Measurements from ENCODE around the gene SHISA7.

The SHISA7 gene

DNA sequence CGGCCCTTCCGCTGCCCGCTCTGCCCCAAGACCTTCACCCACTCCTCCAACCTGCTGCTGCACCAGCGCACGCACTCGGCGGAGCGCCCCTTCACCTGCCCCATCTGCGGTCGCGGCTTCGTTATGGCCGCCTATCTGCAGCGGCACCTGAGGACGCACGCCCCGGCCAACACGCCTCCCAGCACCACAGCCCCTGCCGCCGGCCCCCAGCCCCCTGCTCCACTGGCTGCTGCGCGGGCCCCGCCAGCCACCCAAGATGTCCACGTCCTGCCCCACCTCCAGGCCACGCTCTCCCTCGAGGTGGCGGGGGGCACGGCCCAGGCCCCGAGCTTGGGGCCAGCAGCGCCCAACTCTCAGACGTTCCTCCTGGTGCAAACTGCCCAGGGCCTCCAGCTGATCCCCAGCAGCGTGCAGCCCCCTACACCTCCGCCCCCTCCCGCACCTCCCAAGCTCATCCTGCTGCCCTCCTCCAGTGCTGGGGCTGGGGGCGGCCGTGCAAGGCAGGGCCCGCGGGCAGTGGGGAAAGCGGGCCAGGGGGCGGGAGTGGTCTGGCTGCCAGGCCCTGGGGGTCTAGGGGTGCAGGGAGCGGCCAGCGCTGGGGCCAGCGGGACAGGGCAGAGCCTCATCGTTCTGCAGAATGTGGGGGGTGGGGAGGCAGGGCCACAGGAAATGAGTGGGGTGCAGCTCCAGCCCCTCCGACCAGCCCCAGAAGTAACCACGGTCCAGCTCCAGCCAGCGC lies 40.0 kb upstream of the SHISA7 start:
- H3K27ac ChIP-seq (ENCODE audit: extremely low read depth, low read depth, low read length): no peak overlapping the region
- H3K36me3 ChIP-seq (ENCODE audit: control insufficient read depth in 2 of 2, insufficient read depth in 1 of 2, low read length in 2 of 2): peaks cover 0 to 9% of the 10 kb centered on the region in 2 experiments; a peak in 1 of 3 replicates
- H3K4me3 ChIP-seq (ENCODE audit: low read depth, low read length): no peak overlapping the region
- peaks cover 23% of the 10 kb centered on the region for H3K4me1 ChIP-seq (ENCODE audit: control insufficient read depth, insufficient read depth, low read length)
- TF ChIP-seq ZNF701 (tag by site-specific recombination; IDR thresholded peaks at IDR 0.05) (no peak), ZNF600 (tag by site-specific recombination; IDR thresholded peaks at IDR 0.05) (peak; percentile 58; the same call in 1 of the 2 replicates)
- H3K9me3 ChIP-seq (ENCODE audit: control insufficient read depth, insufficient read depth, low read depth, low read length): no peaks in the 10 kb centered on the region
- ChIA-PET POLR2A (interaction anchor here (1.0 kb wide), 1 partner anchor 21 kb away, joined by 4 read pairs; no protein-coding TSS in a partner anchor), CTCF (interaction anchor here (0.8 to 2.1 kb wide), 2 partner anchors 15 to 21 kb away, joined by 5 to 16 read pairs; no protein-coding TSS in a partner anchor)

DNA sequence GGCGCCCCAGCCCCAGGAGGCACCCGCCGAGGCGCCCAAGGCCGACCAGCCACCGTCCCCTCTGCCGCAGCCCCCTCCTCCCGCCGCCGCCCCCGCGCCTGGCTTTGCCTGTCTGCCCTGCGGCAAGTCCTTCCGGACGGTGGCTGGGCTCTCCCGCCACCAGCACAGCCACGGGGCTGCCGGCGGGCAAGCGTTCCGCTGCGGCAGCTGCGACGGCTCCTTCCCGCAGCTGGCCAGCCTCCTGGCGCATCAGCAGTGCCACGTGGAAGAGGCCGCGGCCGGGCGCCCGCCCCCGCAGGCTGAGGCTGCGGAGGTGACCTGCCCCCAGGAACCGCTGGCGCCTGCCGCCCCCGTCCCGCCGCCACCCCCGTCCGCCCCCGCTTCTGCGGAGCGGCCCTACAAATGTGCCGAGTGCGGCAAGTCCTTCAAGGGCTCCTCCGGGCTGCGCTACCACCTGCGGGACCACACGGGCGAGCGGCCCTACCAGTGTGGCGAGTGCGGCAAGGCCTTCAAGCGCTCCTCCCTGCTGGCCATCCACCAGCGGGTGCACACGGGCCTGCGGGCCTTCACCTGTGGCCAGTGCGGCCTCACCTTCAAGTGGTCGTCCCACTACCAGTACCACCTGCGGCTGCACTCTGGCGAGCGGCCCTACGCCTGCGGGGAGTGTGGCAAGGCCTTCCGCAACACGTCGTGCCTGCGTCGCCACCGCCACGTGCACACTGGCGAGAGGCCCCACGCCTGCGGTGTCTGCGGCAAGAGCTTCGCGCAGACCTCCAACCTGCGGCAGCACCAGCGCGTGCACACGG lies 39.3 kb upstream of the SHISA7 start:
- POLR2A ChIA-PET: interaction anchor here (0.5 kb wide), 1 partner anchor 118 kb away, joined by 4 read pairs; the partner anchor contains the start of gene ZNF524
- H3K4me1 ChIP-seq (ENCODE audit: control insufficient read depth, insufficient read depth, low read length): peaks cover 27% of the 10 kb centered on the region
- TF ChIP-seq SCRT2 (tag by site-specific recombination; IDR thresholded peaks at IDR 0.05): peak; percentile 61; the same call in 1 of the 2 replicates
- no peak for TF ChIP-seq SALL2 (tag by site-specific recombination; IDR thresholded peaks at IDR 0.05; ENCODE audit: borderline replicate concordance)
- TF ChIP-seq SCRT1 (tag by site-specific recombination; IDR thresholded peaks at IDR 0.05; ENCODE audit: borderline replicate concordance): peak; percentile 67; the same call in 1 of the 2 replicates

DNA sequence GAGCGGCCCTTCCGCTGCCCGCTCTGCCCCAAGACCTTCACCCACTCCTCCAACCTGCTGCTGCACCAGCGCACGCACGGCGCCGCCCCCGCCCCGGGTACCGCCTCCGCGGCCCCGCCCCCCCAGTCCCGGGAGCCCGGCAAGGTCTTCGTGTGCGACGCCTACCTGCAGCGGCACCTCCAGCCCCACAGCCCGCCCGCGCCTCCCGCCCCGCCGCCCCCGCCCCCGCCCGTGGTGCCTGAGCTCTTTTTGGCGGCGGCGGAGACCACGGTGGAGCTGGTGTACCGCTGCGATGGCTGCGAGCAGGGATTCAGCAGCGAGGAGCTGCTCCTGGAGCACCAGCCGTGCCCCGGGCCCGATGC lies 38.7 kb upstream of the SHISA7 start:
- peaks cover 0 to 9% of the 10 kb centered on the region in 2 experiments; a peak in 1 of 3 replicates for H3K36me3 ChIP-seq (ENCODE audit: control insufficient read depth in 2 of 2, insufficient read depth in 1 of 2, low read length in 2 of 2)
- no peaks in the 10 kb centered on the region for H3K9me3 ChIP-seq (ENCODE audit: control insufficient read depth, insufficient read depth, low read depth, low read length)
- ChIA-PET CTCF (interaction anchor here (1.0 kb wide), 1 partner anchor 22 kb away, joined by 3 read pairs; no protein-coding TSS in a partner anchor), POLR2A (interaction anchor here (0.5 kb wide), 1 partner anchor 118 kb away, joined by 4 read pairs; the partner anchor contains the start of gene ZNF524)
- H3K4me1 ChIP-seq (ENCODE audit: control insufficient read depth, insufficient read depth, low read length): peaks cover 21% of the 10 kb centered on the region
- H3K27ac ChIP-seq (ENCODE audit: extremely low read depth, low read depth, low read length): no peak overlapping the region
- H3K4me3 ChIP-seq (ENCODE audit: low read depth, low read length): no peak overlapping the region
- TF ChIP-seq ZNF624 (tag by site-specific recombination; IDR thresholded peaks at IDR 0.05): no peak
- no peak for TF ChIP-seq SCRT2 (tag by site-specific recombination; IDR thresholded peaks at IDR 0.05)
- TF ChIP-seq, protein P1, sequence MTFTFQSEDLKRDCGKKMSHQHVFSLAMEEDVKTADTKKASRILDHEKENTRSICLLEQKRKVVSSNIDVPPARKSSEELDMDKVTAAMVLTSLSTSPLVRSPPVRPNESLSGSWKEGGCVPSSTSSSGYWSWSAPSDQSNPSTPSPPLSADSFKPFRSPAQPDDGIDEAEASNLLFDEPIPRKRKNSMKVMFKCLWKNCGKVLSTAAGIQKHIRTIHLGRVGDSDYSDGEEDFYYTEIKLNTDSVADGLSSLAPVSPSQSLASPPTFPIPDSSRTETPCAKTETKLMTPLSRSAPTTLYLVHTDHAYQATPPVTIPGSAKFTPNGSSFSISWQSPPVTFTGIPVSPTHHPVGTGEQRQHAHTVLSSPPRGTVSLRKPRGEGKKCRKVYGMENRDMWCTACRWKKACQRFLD (tag by site-specific recombination; IDR thresholded peaks at IDR 0.05): no peak
- no peak for TF ChIP-seq ZNF785 (tag by site-specific recombination; IDR thresholded peaks at IDR 0.05)
- TF ChIP-seq, protein P2, sequence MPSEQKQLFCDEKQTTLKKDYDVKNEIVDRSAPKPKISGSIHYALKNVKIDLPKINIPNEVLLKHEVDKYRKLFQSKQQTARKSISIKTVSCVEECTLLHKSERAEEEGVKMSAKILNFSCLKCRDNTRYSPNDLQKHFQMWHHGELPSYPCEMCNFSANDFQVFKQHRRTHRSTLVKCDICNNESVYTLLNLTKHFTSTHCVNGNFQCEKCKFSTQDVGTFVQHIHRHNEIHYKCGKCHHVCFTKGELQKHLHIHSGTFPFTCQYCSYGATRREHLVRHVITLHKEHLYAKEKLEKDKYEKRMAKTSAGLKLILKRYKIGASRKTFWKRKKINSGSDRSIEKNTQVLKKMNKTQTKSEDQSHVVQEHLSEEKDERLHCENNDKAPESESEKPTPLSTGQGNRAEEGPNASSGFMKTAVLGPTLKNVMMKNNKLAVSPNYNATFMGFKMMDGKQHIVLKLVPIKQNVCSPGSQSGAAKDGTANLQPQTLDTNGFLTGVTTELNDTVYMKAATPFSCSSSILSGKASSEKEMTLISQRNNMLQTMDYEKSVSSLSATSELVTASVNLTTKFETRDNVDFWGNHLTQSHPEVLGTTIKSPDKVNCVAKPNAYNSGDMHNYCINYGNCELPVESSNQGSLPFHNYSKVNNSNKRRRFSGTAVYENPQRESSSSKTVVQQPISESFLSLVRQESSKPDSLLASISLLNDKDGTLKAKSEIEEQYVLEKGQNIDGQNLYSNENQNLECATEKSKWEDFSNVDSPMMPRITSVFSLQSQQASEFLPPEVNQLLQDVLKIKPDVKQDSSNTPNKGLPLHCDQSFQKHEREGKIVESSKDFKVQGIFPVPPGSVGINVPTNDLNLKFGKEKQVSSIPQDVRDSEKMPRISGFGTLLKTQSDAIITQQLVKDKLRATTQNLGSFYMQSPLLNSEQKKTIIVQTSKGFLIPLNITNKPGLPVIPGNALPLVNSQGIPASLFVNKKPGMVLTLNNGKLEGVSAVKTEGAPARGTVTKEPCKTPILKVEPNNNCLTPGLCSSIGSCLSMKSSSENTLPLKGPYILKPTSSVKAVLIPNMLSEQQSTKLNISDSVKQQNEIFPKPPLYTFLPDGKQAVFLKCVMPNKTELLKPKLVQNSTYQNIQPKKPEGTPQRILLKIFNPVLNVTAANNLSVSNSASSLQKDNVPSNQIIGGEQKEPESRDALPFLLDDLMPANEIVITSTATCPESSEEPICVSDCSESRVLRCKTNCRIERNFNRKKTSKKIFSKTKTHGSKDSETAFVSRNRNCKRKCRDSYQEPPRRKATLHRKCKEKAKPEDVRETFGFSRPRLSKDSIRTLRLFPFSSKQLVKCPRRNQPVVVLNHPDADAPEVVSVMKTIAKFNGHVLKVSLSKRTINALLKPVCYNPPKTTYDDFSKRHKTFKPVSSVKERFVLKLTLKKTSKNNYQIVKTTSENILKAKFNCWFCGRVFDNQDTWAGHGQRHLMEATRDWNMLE (tag by site-specific recombination; conservative IDR thresholded peaks at IDR 0.05; ENCODE audit: low read depth): no peak
- TF ChIP-seq ZNF529 (tag by site-specific recombination; IDR thresholded peaks at IDR 0.05; ENCODE audit: insufficient replicate concordance): no peak
- no peak for TF ChIP-seq ZNF394 (tag by site-specific recombination; IDR thresholded peaks at IDR 0.05; ENCODE audit: borderline replicate concordance)
- TF ChIP-seq ZNF2 (tag by site-specific recombination; IDR thresholded peaks at IDR 0.05): no peak
- TF ChIP-seq ZNF223 (tag by site-specific recombination; IDR thresholded peaks at IDR 0.05): no peak
- TF ChIP-seq, protein P3, sequence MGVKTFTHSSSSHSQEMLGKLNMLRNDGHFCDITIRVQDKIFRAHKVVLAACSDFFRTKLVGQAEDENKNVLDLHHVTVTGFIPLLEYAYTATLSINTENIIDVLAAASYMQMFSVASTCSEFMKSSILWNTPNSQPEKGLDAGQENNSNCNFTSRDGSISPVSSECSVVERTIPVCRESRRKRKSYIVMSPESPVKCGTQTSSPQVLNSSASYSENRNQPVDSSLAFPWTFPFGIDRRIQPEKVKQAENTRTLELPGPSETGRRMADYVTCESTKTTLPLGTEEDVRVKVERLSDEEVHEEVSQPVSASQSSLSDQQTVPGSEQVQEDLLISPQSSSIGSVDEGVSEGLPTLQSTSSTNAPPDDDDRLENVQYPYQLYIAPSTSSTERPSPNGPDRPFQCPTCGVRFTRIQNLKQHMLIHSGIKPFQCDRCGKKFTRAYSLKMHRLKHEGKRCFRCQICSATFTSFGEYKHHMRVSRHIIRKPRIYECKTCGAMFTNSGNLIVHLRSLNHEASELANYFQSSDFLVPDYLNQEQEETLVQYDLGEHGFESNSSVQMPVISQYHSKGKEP (tag by site-specific recombination; IDR thresholded peaks at IDR 0.05): no peak
- TF ChIP-seq, protein P4, sequence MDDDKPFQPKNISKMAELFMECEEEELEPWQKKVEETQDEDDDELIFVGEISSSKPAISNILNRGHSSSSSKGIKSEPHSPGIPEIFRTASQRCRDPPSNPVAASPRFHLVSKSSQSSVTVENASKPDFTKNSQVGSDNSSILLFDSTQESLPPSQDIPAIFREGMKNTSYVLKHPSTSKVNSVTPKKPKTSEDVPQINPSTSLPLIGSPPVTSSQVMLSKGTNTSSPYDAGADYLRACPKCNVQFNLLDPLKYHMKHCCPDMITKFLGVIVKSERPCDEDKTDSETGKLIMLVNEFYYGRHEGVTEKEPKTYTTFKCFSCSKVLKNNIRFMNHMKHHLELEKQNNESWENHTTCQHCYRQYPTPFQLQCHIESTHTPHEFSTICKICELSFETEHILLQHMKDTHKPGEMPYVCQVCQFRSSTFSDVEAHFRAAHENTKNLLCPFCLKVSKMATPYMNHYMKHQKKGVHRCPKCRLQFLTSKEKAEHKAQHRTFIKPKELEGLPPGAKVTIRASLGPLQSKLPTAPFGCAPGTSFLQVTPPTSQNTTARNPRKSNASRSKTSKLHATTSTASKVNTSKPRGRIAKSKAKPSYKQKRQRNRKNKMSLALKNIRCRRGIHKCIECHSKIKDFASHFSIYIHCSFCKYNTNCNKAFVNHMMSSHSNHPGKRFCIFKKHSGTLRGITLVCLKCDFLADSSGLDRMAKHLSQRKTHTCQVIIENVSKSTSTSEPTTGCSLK (tag by site-specific recombination; IDR thresholded peaks at IDR 0.05): no peak
- TF ChIP-seq ZNF121 (tag by site-specific recombination; IDR thresholded peaks at IDR 0.05): no peak

More for the DNA sequence above, 39.3 kb upstream of the SHISA7 start:
- Histone ChIP-seq H3K4me3 (ENCODE audit: low read depth, low read length) (no peak overlapping the region), H3K27ac (ENCODE audit: extremely low read depth, low read depth, low read length) (no peak overlapping the region), H3K36me3 (ENCODE audit: control insufficient read depth in 2 of 2, insufficient read depth in 1 of 2, low read length in 2 of 2) (peaks cover 0 to 9% of the 10 kb centered on the region in 2 experiments; a peak in 1 of 3 replicates), H3K9me3 (ENCODE audit: control insufficient read depth, insufficient read depth, low read depth, low read length) (no peaks in the 10 kb centered on the region)
- CTCF ChIA-PET: interaction anchor here (1.0 kb wide), 1 partner anchor 21 kb away, joined by 3 read pairs; no protein-coding TSS in a partner anchor
